ENCODE data around the gene NDUFV3. TPM values are rescaled to one million over a fixed set of nuclear protein-coding genes. Genes with fewer than 3 reads are reported as not detected.

The NDUFV3 gene
- total and polyA plus RNA-seq, 2 of the 13 experiments (the other 11 are each of a cell fraction or from before 2014, with no cell fraction given), result 14.2 to 29.6 TPM

DNA sequence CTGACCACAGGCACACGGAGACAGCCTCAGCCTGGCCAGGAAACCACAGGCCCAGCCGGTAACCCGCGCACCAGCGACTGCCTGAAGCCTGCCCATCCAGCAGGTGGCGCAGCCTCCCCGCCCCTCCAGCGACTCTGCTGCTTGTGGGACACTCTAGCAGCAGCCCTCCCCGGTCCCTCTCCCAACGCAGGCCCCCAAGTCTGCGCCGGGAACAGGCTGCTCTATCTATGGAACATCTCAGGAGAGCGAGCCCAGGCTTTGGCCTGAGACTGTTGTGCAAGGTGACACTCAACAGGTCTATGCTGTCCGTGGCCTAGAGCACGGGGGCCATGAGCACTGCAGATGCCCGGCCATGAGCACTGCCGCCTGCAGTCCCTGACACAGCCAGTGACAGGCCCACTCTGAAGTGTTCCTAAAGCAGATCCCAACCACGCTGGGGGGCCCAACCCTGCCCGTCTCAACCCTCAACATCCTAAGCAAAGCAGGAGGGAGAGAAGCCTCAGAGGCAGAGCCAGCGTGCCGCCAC is 42.2 kb upstream of the NDUFV3 start (continued):
- TF ChIP-seq, protein P1, sequence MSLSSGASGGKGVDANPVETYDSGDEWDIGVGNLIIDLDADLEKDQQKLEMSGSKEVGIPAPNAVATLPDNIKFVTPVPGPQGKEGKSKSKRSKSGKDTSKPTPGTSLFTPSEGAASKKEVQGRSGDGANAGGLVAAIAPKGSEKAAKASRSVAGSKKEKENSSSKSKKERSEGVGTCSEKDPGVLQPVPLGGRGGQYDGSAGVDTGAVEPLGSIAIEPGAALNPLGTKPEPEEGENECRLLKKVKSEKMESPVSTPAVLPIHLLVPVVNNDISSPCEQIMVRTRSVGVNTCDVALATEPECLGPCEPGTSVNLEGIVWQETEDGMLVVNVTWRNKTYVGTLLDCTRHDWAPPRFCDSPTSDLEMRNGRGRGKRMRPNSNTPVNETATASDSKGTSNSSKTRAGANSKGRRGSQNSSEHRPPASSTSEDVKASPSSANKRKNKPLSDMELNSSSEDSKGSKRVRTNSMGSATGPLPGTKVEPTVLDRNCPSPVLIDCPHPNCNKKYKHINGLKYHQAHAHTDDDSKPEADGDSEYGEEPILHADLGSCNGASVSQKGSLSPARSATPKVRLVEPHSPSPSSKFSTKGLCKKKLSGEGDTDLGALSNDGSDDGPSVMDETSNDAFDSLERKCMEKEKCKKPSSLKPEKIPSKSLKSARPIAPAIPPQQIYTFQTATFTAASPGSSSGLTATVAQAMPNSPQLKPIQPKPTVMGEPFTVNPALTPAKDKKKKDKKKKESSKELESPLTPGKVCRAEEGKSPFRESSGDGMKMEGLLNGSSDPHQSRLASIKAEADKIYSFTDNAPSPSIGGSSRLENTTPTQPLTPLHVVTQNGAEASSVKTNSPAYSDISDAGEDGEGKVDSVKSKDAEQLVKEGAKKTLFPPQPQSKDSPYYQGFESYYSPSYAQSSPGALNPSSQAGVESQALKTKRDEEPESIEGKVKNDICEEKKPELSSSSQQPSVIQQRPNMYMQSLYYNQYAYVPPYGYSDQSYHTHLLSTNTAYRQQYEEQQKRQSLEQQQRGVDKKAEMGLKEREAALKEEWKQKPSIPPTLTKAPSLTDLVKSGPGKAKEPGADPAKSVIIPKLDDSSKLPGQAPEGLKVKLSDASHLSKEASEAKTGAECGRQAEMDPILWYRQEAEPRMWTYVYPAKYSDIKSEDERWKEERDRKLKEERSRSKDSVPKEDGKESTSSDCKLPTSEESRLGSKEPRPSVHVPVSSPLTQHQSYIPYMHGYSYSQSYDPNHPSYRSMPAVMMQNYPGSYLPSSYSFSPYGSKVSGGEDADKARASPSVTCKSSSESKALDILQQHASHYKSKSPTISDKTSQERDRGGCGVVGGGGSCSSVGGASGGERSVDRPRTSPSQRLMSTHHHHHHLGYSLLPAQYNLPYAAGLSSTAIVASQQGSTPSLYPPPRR (CRISPR knock-in tag; IDR thresholded peaks at IDR 0.05; ENCODE audit: borderline replicate concordance), result no peak
- TF ChIP-seq, protein P2, sequence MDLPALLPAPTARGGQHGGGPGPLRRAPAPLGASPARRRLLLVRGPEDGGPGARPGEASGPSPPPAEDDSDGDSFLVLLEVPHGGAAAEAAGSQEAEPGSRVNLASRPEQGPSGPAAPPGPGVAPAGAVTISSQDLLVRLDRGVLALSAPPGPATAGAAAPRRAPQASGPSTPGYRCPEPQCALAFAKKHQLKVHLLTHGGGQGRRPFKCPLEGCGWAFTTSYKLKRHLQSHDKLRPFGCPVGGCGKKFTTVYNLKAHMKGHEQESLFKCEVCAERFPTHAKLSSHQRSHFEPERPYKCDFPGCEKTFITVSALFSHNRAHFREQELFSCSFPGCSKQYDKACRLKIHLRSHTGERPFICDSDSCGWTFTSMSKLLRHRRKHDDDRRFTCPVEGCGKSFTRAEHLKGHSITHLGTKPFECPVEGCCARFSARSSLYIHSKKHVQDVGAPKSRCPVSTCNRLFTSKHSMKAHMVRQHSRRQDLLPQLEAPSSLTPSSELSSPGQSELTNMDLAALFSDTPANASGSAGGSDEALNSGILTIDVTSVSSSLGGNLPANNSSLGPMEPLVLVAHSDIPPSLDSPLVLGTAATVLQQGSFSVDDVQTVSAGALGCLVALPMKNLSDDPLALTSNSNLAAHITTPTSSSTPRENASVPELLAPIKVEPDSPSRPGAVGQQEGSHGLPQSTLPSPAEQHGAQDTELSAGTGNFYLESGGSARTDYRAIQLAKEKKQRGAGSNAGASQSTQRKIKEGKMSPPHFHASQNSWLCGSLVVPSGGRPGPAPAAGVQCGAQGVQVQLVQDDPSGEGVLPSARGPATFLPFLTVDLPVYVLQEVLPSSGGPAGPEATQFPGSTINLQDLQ (CRISPR knock-in tag; IDR thresholded peaks at IDR 0.05), result no peak
- TF ChIP-seq NFRKB (IDR thresholded peaks at IDR 0.05), result no peak
- TF ChIP-seq SKI (IDR thresholded peaks at IDR 0.05; ENCODE audit: partially characterized antibody), result no peak
- TF ChIP-seq HOXA3 (CRISPR knock-in tag; IDR thresholded peaks at IDR 0.05), result peak; percentile 48
- no peak for TF ChIP-seq THYN1 (CRISPR knock-in tag; IDR thresholded peaks at IDR 0.05; ENCODE audit: borderline replicate concordance, low read depth)
- no peak for TF ChIP-seq NFE2 (CRISPR knock-in tag; IDR thresholded peaks at IDR 0.05)
- peak; percentile 46 for TF ChIP-seq STAG1 (CRISPR knock-in tag; IDR thresholded peaks at IDR 0.05)
- no peak for TF ChIP-seq U2AF1 (optimal IDR thresholded peaks at IDR 0.05; ENCODE audit: low read depth, low read length)
- no peak for TF ChIP-seq NFYC (CRISPR knock-in tag; IDR thresholded peaks at IDR 0.05)
- no peak for TF ChIP-seq PHF20 (CRISPR knock-in tag; IDR thresholded peaks at IDR 0.05)
- no peak for TF ChIP-seq HDAC1 (CRISPR knock-in tag; IDR thresholded peaks at IDR 0.05)
- TF ChIP-seq SP140L (CRISPR knock-in tag; IDR thresholded peaks at IDR 0.05; ENCODE audit: borderline replicate concordance), result no peak
- TF ChIP-seq ATAD3A (CRISPR knock-in tag; IDR thresholded peaks at IDR 0.05), result no peak
- TF ChIP-seq MAFK (conservative IDR thresholded peaks at IDR 0.05 in 1 of 2, IDR thresholded peaks at IDR 0.05 in 1 of 2; ENCODE audit: low read length in 2 of 2), result no peak
- no peak for TF ChIP-seq SUZ12 (IDR thresholded peaks at IDR 0.05; ENCODE audit: low read depth, low read length)
- TF ChIP-seq CHD2 (IDR thresholded peaks at IDR 0.05; ENCODE audit: low read depth, low read length), result no peak
- TF ChIP-seq FOXA1 (IDR thresholded peaks at IDR 0.05), result no peak
- TF ChIP-seq FOXA1 (CRISPR knock-in tag; IDR thresholded peaks at IDR 0.05), result no peak
- no peak for TF ChIP-seq ZNF510 (CRISPR knock-in tag; IDR thresholded peaks at IDR 0.05; ENCODE audit: low read depth)
- TF ChIP-seq PATZ1 (CRISPR knock-in tag; IDR thresholded peaks at IDR 0.05), result 0 out of 2 replicates have a peak, but pooled peaks have one; percentile 17
- peak; percentile 12 for TF ChIP-seq HNRNPLL (IDR thresholded peaks at IDR 0.05; ENCODE audit: low read depth, low read length, poor library complexity, severe bottlenecking)
- TF ChIP-seq KDM1A (CRISPR knock-in tag; IDR thresholded peaks at IDR 0.05), result no peak
- TF ChIP-seq ZNF496 (CRISPR knock-in tag; IDR thresholded peaks at IDR 0.05; ENCODE audit: insufficient replicate concordance), result no peak
